NCI-H2029 treated with DMSO at 0.1 percent for 48 hours (cell line): ENCODE results near the gene PRKAG1.
A peak's percentile ranks its signal among the peaks of the same experiment; 100 is the strongest.
"Not testable (repeated sequence)": the region's sequence is repeated elsewhere in the genome, so short reads cannot be mapped to it uniquely, and the experiment has no call there.

Experiments
- DNase-seq: peaks from one replicate; lab custom pipeline; 2025; lab: John Stamatoyannopoulos, UW

Gene PRKAG1

DNA sequence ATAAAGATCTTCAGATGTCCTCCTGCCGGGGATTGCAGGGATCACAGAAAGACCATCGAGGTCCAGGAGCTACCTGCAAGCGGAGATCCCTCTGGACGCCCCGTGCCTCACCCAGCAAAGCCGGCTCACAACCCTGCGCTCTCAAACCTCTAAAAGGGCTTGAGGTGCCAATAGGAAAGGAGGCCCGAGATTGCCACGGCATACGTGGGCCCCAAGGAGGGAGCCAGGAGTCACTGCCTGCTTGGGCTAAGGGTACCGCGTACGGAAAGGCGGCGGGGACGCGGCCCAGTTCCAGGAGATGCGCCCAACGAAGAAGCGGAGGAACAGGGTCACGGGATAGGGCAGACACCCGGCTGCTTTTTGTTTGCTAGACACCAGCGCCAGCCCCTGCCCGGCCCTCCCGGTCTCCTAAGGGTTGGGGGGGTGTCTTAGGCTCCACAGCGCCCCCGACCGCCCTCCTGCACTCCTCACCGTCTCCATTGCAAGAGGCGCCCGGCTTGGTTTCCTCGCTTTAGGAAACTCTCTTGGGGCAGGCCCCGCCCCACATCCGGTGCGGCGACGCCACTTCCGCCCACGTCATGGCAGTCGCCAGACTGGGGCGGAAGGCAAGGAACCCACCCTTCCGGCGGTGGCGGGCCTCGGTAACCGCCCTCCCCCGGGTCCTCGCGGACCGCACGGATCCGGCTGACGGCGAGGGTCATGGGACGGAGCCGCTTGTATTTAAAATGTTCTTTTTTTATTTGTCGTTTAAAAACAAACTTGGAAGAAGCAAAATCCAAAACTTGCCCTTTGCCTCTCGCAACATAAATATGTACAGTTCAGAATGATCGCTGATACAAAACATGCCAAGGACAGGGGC is at the start of gene PRKAG1:
TSS of gene PRKAG1 (minus strand) at position 516 of the 859 bp plus-strand sequence. CDS start at position 480, 36 bp downstream.
- peak; percentile 59 for DNase-seq

- no peak for DNase-seq
Observed at GRCh38 chr12:49066120-49066519, 47.5 kb upstream of the PRKAG1 start.

DNA sequence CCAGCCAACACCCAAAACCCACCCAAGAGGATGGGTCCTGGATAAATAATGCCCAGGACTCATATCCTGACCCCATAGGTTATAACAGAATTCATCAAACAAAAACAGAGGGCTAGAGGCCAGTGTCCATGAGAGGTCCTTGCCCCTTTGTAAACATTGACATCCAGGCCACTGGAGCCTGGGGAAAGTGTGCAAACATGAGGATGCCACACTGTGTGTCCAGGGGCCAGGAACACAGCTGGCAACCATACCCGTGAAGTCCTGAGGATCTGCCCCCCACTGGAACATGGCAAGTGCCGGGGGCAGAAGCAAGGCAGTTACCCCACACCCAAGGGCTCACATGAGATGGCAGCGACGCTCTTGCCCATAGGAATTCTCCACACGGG is 46.2 kb upstream of the PRKAG1 start:
- no peak for DNase-seq

DNA sequence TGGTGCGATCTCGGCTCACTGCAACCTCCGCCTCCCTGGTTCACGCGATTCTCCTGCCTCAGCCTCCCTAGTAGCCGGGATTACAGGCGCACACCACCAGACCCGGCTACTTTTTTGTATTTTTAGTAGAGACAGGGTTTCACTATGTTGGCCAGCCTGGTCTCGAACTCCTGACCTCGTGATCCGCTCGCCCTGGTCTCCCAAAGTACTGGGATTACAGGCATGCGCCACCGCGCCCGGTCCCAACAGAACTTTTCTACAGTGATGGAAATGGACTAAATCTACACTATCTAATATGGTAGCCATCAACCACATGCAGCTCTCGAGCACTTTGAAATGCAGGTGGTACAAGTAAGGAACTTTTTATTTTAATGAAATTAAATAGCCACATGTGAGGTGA is 43.3 kb upstream of the PRKAG1 start:
- DNase-seq: not testable (repeated sequence)

- DNase-seq: no peak
Observed at GRCh38 chr12:49061157-49061650, 42.6 kb upstream of the PRKAG1 start.

DNA sequence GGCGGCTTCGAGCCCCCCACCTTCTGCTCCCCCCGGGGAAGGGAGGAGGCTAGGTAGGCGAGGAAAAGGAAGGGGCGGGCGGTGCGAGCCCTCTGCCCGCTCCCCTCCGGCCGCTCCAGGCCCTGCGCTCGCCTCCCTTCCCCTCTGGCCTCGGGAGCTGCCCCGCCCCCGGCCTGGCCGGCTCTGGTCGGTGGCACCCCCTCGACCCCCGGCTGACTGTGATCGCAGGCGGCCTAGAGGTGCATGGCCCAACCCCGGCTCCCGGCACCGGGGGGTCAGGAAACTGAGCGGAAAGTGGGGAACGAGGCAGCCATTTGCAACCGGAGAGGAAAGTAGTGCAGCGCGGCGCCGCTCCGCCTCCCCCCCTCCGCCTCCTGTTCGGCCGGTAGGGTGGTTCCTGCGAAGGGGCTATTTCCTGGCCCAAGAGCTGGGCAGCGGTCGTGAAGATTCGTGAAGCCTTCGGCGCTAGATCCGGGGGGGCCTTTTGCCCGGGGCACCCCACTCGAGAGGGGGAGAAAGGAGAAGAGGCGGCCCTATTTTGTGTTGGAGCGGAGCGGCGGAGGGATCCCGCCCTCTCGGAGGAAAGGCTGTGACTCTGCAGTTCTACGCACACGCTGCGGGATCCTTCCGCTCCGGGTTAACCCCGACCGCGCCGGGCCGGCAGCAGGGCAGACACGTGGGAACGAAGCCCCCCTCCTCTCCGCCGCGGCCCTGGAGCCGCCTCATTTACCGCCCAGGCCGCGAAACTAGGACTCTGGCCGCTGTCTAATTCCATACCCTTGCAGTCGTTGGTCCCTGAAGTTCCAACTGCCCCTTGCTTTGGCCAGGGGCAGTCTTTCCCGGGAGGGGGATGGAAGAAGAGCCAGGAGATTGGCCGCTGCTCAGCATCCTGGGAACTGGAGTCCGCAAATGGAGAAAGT is 41.9 kb upstream of the PRKAG1 start, which contains the start of gene KMT2D:
TSS of gene KMT2D (minus strand) at position 558 of the 920 bp plus-strand sequence. CDS start 5,470 bp downstream, outside the sequence.
- DNase-seq: peak; percentile 75

- DNase-seq: no peak
Observed at GRCh38 chr12:49059299-49060171, 41.0 kb upstream of the PRKAG1 start.

- DNase-seq: no peak
Observed at GRCh38 chr12:49059045-49059298, 40.4 kb upstream of the PRKAG1 start.

GRCh38 chr12:49058366-49059044 is 39.9 kb upstream of the PRKAG1 start:
- no peak for DNase-seq

GRCh38 chr12:49057888-49058287 is 39.3 kb upstream of the PRKAG1 start:
- peak; percentile 47 for DNase-seq

GRCh38 chr12:49055978-49056754 is 37.6 kb upstream of the PRKAG1 start:
- DNase-seq: no peak

DNA sequence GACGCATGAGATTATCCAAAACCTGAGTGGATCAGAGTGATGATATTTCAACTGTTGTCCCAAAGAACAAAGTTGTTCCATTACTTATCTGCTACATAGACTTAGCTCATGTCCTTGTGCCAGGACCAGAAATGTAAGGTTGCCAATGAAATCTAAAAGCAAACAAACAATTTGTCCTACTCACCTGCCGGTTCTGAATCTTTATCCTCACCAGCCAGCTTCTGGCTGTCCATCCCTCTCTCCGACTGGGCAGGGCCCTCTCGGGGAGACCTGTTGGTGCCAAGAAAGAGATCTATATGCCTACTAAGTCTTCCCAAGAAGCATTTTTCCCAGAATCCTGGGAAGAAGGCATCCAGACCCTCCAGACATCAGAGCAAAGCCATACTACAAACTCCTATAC is 36.5 kb upstream of the PRKAG1 start:
- DNase-seq: no peak

DNA sequence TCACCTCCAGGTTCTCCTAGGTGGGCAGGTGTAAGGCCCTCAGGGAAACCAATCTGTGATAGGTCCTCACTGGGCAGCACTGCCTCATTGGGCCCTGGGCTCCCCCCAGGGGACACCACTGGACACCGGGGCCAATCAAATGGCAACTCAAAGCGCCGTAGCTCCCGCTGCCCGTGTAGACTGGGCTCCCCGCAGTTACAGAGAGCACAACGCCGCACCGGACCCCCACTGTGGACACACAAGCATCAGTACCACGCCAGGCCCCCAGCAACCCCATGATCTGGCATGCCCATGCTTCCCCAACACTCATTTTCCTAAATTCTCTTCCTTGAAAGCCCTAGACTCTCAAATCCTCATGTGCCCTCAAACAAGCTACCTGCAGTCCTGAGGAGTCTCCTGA is 35.9 kb upstream of the PRKAG1 start:
- no peak for DNase-seq

DNA sequence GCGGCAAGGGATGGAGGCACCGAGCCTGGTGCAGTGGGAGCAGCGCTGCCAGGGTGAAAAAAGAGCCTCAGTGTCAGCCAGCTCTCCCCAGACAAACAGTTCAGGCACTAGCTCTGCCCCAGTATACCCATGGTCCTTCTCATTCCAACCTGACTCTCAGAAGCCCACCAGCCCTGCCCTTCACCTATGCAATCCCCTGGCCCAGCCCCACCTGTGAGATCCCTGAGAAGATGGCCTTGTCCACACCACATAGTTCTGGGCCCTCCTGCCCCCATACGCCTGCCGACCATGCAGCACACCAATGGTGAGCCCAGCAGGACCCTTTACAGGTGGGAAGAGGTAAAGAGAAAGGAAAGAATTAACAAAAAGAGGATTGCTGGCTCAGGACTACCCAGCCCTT is 35.5 kb upstream of the PRKAG1 start:
- no peak for DNase-seq

- no peak for DNase-seq
Observed at GRCh38 chr12:49052451-49053208, 34.1 kb upstream of the PRKAG1 start.

DNA sequence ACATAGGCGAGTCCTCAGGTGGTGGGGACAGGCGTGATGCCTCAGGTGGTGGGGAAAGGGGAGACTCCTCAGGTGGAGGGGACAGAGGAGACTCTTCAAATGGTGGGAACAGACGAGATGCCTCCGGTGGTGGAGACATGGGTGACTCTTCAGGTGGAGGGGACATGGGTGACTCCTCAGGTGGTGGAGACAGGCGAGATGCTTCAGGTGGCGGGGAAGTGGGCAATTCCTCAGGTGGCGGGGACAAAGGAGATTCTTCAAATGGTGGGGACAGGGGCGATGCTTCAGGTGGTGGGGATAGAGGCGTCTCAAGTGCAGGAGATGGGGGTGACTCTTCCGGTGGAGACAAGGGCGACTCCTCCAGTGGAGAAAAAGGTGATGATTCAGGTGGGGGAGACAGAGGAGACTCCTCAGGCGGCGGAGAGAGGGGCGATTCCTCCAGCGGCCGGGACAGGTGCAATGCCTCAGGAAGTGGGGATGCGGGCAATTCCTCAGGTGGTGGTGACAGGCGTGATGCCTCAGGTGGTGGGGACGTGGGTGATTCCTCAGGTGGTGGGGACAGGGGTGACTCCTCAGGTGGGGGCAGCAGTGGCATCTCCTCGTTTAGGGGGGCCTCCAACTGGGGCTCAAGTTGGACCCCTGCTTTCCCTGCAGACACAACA is 33.3 kb upstream of the PRKAG1 start:
- no peak for DNase-seq

- no peak for DNase-seq
Observed at GRCh38 chr12:49051373-49051764, 32.8 kb upstream of the PRKAG1 start.

GRCh38 chr12:49050507-49051372 is 32.2 kb upstream of the PRKAG1 start:
- no peak for DNase-seq
